GM12801 (cell line): Measurements from ENCODE around the gene LIG4.

Experiments used
- CTCF ChIP-seq: IDR thresholded peaks from one replicate; pipeline ENCODE4 v1.5.1; 2011; ENCODE audit warnings: control low read depth; ENCODE audit not compliant: insufficient read length; ENCODE audit errors: extremely low read depth

LIG4 gene

GRCh38 chr13:108190897-108191296 lies 24.4 kb downstream of the LIG4 start:
- no peak for TF ChIP-seq CTCF

GRCh38 chr13:108188260-108188659 lies 27.1 kb downstream of the LIG4 start:
- no peak for TF ChIP-seq CTCF

- no peak for TF ChIP-seq CTCF
Observed at GRCh38 chr13:108185223-108185622, 30.1 kb downstream of the LIG4 start.

- TF ChIP-seq CTCF: no peak
Observed at GRCh38 chr13:108182652-108183051, 32.7 kb downstream of the LIG4 start.

GRCh38 chr13:108178078-108178477 lies 37.3 kb downstream of the LIG4 start:
- no peak for TF ChIP-seq CTCF

- TF ChIP-seq CTCF: no peak
Observed at GRCh38 chr13:108176685-108177274, 38.6 kb downstream of the LIG4 start.

- no peak for TF ChIP-seq CTCF
Observed at GRCh38 chr13:108168929-108169328, 46.4 kb downstream of the LIG4 start.
